IPS-18a (cell line): ENCODE data around the gene KNSTRN.

Source experiments
- H3K27ac ChIP-seq: one replicate; pipeline ENCODE4 v1.5.1; 2013; ENCODE audit warnings: low read length
- H3K27me3 ChIP-seq: one replicate; pipeline ENCODE4 v1.6.1; 2013; ENCODE audit warnings: mild to moderate bottlenecking, low read length; ENCODE audit not compliant: control insufficient read depth, insufficient read depth
- H3K36me3 ChIP-seq: one replicate; pipeline ENCODE4 v1.6.1; 2013; ENCODE audit warnings: low read depth, low read length; ENCODE audit not compliant: control insufficient read depth
- H3K4me1 ChIP-seq: one replicate; pipeline ENCODE4 v1.6.1; 2013; ENCODE audit warnings: low read depth, low read length; ENCODE audit not compliant: control insufficient read depth
- H3K4me3 ChIP-seq: one replicate; pipeline ENCODE4 v1.5.1; 2013; ENCODE audit warnings: low read length
- H3K9ac ChIP-seq: one replicate; pipeline ENCODE4 v1.6.1; 2013; ENCODE audit warnings: mild to moderate bottlenecking, low read length, moderate library complexity
- H3K9me3 ChIP-seq: one replicate; pipeline ENCODE4 v1.6.1; 2013; ENCODE audit warnings: low read depth, low read length; ENCODE audit not compliant: control insufficient read depth

The KNSTRN gene

DNA sequence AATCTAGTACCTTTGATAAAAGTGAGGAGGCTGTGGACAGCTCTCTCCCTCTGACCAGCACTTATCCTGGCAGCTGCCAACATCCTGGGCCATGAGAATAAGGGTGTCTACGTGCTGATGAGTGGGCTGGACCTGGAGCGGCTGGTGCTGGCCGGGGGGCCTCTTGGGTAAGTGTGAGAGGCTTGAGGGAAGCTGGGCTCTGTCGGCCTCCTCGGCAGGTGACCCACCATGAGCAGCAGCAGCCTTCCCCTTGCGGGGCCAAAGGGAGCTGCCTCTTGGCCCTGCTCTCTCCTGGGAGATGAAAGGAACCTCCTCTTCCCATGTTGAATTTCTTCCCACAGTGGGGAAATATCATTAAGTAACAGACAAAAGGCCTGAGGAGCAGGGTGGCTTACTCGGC lies 32.3 kb downstream of the KNSTRN start:
- H3K9me3 ChIP-seq, result no peaks in the 10 kb centered on the region
- H3K27ac ChIP-seq, result no peak overlapping the region
- H3K4me1 ChIP-seq, result no peaks in the 10 kb centered on the region
- H3K36me3 ChIP-seq, result peaks cover 71% of the 10 kb centered on the region
- H3K4me3 ChIP-seq, result no peak overlapping the region
- no peaks in the 10 kb centered on the region for H3K27me3 ChIP-seq
- no peak overlapping the region for H3K9ac ChIP-seq

DNA sequence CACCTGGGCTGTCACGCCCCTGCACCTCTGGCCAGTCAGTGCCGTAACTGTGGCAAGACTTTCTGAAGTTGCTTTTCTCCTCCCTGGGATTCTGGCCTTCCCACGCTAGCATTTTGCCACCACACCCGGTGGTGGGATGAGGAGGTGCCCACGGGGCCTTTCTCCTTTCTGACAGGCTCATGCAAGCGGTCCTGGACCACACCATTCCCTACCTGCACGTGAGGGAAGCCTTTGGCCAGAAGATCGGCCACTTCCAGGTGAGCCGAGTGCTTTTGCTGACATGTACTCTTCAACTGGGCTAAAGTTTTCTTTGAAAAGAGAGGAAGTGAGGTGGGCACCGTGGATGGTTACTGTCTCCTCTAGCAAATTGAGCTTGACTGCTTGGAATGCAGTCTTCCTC lies 32.7 kb downstream of the KNSTRN start:
- Histone ChIP-seq H3K9me3 (no peaks in the 10 kb centered on the region), H3K27ac (no peak overlapping the region), H3K36me3 (peaks cover 69% of the 10 kb centered on the region), H3K27me3 (no peaks in the 10 kb centered on the region), H3K4me1 (no peaks in the 10 kb centered on the region), H3K4me3 (no peak overlapping the region), H3K9ac (no peak overlapping the region)

DNA sequence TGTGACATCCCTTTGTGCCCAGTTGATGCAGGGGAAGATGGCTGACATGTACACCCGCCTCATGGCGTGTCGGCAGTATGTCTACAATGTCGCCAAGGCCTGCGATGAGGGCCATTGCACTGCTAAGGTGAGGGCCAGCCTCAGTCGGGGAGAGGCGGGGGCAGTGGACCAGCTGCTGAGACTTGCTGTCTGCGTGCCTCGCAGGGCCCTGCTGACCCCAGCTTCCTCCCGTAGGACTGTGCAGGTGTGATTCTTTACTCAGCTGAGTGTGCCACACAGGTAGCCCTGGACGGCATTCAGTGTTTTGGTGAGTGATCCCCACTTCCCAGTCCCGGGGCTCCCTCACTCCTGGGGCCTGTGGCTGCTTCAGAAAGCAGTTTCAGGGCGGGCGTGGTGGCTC lies 33.5 kb downstream of the KNSTRN start:
- Histone ChIP-seq H3K27me3 (peaks cover under 1% of the 10 kb centered on the region), H3K9ac (no peak overlapping the region), H3K36me3 (peaks cover 61% of the 10 kb centered on the region), H3K4me3 (no peak overlapping the region), H3K9me3 (no peaks in the 10 kb centered on the region), H3K27ac (no peak overlapping the region), H3K4me1 (no peaks in the 10 kb centered on the region)

GRCh38 chr15:40418126-40418525 lies 35.6 kb downstream of the KNSTRN start:
- peaks cover 44% of the 10 kb centered on the region for H3K36me3 ChIP-seq
- no peak overlapping the region for H3K9ac ChIP-seq
- peaks cover 6% of the 10 kb centered on the region for H3K4me1 ChIP-seq
- H3K9me3 ChIP-seq, result no peaks in the 10 kb centered on the region
- H3K4me3 ChIP-seq, result no peak overlapping the region
- H3K27me3 ChIP-seq, result peaks cover 8% of the 10 kb centered on the region
- no peak overlapping the region for H3K27ac ChIP-seq

GRCh38 chr15:40420071-40420713 lies 37.7 kb downstream of the KNSTRN start:
- Histone ChIP-seq H3K4me1 (peaks cover 6% of the 10 kb centered on the region), H3K27me3 (peaks cover 8% of the 10 kb centered on the region), H3K4me3 (no peak overlapping the region), H3K9ac (no peak overlapping the region), H3K9me3 (no peaks in the 10 kb centered on the region), H3K27ac (no peak overlapping the region), H3K36me3 (peaks cover 25% of the 10 kb centered on the region)

DNA sequence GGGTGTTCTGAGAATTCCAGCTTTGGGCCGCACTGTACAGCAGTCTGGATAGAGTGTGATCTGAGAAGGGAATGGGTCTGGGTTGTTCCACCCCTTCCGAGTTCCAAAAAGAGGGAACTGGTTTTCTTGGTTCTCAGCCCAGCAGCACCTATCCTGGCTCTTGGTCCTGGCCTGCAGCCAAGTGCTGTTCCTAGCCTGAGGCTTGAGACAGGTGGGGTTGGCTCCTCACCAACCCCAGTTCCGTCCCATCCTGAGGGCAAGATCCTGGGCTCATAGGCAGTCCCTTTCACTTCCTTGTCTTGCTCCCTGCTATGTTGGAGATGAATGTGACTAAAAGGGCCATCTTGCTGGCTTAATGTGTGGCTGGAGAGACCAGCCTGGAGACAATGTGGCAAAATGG lies 38.3 kb downstream of the KNSTRN start:
- Histone ChIP-seq H3K9ac (no peak overlapping the region), H3K9me3 (no peaks in the 10 kb centered on the region), H3K4me3 (no peak overlapping the region), H3K27me3 (peaks cover 8% of the 10 kb centered on the region), H3K27ac (no peak overlapping the region), H3K36me3 (peaks cover 19% of the 10 kb centered on the region), H3K4me1 (peaks cover 6% of the 10 kb centered on the region)

DNA sequence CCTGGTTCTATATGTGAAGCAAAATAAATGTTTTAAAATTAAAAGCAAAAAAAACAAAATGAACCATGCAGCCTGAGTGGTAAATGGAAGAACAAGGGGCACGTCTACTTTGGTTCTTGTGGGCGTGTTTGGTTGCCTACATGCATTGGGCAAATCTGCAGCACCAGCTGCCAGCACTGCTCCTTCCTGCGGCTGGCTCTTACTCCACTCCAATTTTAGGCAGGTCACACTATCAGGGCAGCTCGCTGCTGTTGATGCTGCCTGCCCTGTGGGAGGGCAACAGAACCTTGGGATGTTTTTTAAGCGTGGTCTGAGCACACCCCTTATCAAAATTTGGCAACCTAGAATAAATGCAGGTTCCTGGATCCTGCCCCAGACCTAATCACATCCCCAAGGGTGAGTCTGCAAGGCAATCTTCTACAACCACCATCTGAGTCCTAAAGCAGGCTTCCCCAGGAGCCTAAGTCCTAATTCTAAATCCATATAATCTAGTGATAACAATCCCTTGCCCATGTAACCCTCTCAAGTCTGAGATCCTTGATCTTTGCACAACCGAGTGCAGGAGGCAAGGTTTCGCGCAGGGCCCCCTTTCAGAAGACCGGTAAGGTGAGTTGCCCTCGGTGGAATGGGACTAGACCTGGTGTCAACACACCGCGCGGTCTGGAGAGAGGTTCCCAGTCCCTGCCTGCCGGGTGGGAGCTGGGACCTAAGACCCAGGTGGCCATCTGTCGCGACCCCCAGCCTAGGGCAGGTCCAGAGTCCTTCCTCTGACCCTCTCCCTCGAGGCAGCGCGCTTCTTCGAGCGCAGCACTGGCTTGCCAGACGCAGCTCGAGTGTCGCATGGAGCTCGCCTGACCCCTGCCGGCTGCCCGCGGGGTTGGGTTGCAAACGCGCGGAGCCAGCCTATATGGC lies 39.0 kb downstream of the KNSTRN start:
- H3K4me3 ChIP-seq, result no peak overlapping the region
- H3K9ac ChIP-seq, result no peak overlapping the region
- H3K27me3 ChIP-seq, result peaks cover 8% of the 10 kb centered on the region
- H3K9me3 ChIP-seq, result no peaks in the 10 kb centered on the region
- peaks cover 12% of the 10 kb centered on the region for H3K36me3 ChIP-seq
- peaks cover 6% of the 10 kb centered on the region for H3K4me1 ChIP-seq
- no peak overlapping the region for H3K27ac ChIP-seq

- Histone ChIP-seq H3K36me3 (no peaks in the 10 kb centered on the region), H3K27ac (no peak overlapping the region), H3K4me3 (no peak overlapping the region), H3K9me3 (no peaks in the 10 kb centered on the region), H3K27me3 (peaks cover 8% of the 10 kb centered on the region), H3K4me1 (peaks cover 13% of the 10 kb centered on the region), H3K9ac (no peak overlapping the region)
These were observed 42.1 kb downstream of the KNSTRN start for GRCh38 chr15:40424483-40425115.

DNA sequence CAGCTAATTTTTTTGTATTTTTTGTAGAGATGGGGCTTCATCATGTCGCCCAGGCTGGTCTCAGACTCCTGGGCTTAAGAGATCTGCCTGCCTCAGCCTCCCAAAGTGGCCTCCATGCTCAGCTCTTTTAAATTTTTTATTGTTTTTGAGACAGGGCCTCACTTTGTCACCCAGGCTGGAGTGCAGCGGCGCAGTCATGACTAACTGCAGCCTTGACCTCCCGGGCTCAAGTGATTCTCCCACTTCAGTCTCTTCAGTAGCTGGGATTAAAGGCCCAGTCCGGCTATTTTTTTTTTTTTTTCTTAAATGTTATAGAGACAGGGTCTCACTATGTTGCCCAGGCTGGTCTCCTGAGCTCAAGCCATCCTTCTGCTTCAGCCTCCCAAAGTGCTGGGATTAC lies 43.2 kb downstream of the KNSTRN start:
- no peaks in the 10 kb centered on the region for H3K36me3 ChIP-seq
- H3K27ac ChIP-seq, result no peak overlapping the region
- no peak overlapping the region for H3K4me3 ChIP-seq
- no peaks in the 10 kb centered on the region for H3K9me3 ChIP-seq
- peaks cover 8% of the 10 kb centered on the region for H3K27me3 ChIP-seq
- peaks cover 19% of the 10 kb centered on the region for H3K4me1 ChIP-seq
- H3K9ac ChIP-seq, result no peak overlapping the region

GRCh38 chr15:40427188-40427587 lies 44.7 kb downstream of the KNSTRN start:
- Histone ChIP-seq H3K4me3 (no peak overlapping the region), H3K4me1 (peaks cover 13% of the 10 kb centered on the region), H3K9ac (no peak overlapping the region), H3K36me3 (no peaks in the 10 kb centered on the region), H3K27ac (no peak overlapping the region), H3K9me3 (no peaks in the 10 kb centered on the region), H3K27me3 (no peaks in the 10 kb centered on the region)

DNA sequence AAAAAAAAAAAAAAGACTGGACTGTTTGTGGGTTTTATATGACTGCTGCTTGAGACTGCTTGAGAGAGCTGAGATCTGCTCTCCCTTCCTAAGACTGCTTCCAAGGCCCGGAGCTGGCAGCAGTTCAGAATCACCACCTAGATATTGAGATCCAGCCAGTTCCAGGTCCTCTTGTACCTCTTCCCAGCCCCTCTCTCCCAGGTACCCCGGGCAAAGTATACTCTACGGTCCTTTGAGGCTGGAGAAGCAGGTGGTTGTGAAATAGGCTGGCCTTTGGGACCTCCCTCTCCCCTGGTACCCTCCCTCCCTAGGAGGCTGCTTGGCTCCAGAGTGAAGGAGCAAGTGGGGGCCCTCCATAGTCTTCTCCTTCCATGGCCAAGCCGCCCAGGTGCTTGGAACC lies 45.7 kb downstream of the KNSTRN start:
- Histone ChIP-seq H3K4me3 (no peak overlapping the region), H3K9ac (no peak overlapping the region), H3K9me3 (no peaks in the 10 kb centered on the region), H3K27me3 (peaks cover 9% of the 10 kb centered on the region), H3K36me3 (no peaks in the 10 kb centered on the region), H3K27ac (no peak overlapping the region), H3K4me1 (peaks cover 13% of the 10 kb centered on the region)
